GM21526 (cell line): ENCODE data around the gene KIF26B.

Experiments used
- ATAC-seq: cut with Tn5 transposase; IDR thresholded peaks from one replicate; pipeline ENCODE4 v1.9.1; 2021; ENCODE audit warnings: moderate library complexity; ENCODE audit not compliant: unreplicated experiment, low FRiP score

Gene KIF26B

GRCh38 chr1:245542365-245542764 is 387.6 kb downstream of the KIF26B start:
- ATAC-seq: no peak

- no peak for ATAC-seq
Measured at GRCh38 chr1:245544236-245544635, 389.5 kb downstream of the KIF26B start.

- no peak for ATAC-seq
Measured at GRCh38 chr1:245546875-245547274, 392.1 kb downstream of the KIF26B start.

- no peak for ATAC-seq
Measured at GRCh38 chr1:245549996-245550719, 395.4 kb downstream of the KIF26B start.

- no peak for ATAC-seq
Measured at GRCh38 chr1:245550720-245551043, 395.9 kb downstream of the KIF26B start.

- ATAC-seq: no peak
Measured at GRCh38 chr1:245551536-245551935, 396.8 kb downstream of the KIF26B start.

- ATAC-seq: no peak
Measured at GRCh38 chr1:245552331-245552730, 397.5 kb downstream of the KIF26B start.

GRCh38 chr1:245556057-245556456 is 401.3 kb downstream of the KIF26B start:
- ATAC-seq: no peak

GRCh38 chr1:245558069-245558468 is 403.3 kb downstream of the KIF26B start:
- ATAC-seq: no peak

- ATAC-seq: no peak
Measured at GRCh38 chr1:245560316-245560859, 405.6 kb downstream of the KIF26B start.

GRCh38 chr1:245561665-245562234 is 407.0 kb downstream of the KIF26B start:
- ATAC-seq: no peak

- ATAC-seq: no peak
Measured at GRCh38 chr1:245566134-245566533, 411.3 kb downstream of the KIF26B start.

- no peak for ATAC-seq
Measured at GRCh38 chr1:245566952-245567351, 412.2 kb downstream of the KIF26B start.

- no peak for ATAC-seq
Measured at GRCh38 chr1:245571815-245572294, 417.1 kb downstream of the KIF26B start.

GRCh38 chr1:245572709-245573108 is 417.9 kb downstream of the KIF26B start:
- no peak for ATAC-seq

GRCh38 chr1:245575710-245576109 is 420.9 kb downstream of the KIF26B start:
- no peak for ATAC-seq

- no peak for ATAC-seq
Measured at GRCh38 chr1:245576323-245576722, 421.5 kb downstream of the KIF26B start.

- ATAC-seq: no peak
Measured at GRCh38 chr1:245577191-245578157, 422.7 kb downstream of the KIF26B start.

- no peak for ATAC-seq
Measured at GRCh38 chr1:245578308-245578707, 423.5 kb downstream of the KIF26B start.

- no peak for ATAC-seq
Measured at GRCh38 chr1:245578771-245579170, 424.0 kb downstream of the KIF26B start.

GRCh38 chr1:245579881-245580280 is 425.1 kb downstream of the KIF26B start:
- no peak for ATAC-seq
